Activated B cell treated with CpG ODN at 0.5 μM for 24 hours (primary cell): ENCODE data around the gene GFOD2. TPM values are rescaled to one million over a fixed set of nuclear protein-coding genes. Genes with fewer than 3 reads are reported as not detected.
A peak's percentile ranks its signal among the peaks of the same experiment; 100 is the strongest.

ENCODE experiments used
- ATAC-seq: fragments of 200-7000 bp; cut with Tn5 transposase; one replicate; pipeline ENCODE4 v1.10.0; 2021; ENCODE audit warnings: low read depth, mild to moderate bottlenecking, moderate library complexity
- CTCF ChIA-PET: fragments of 350-600 bp; sonication (Branson Sonifier 250); formaldehyde crosslinking; loops from one replicate; lab custom pipeline; 2021; ENCODE audit warnings: antibody characterized with exemption; lab: Charles Lee
- POLR2A ChIA-PET: fragments of 350-600 bp; sonication (Branson Sonifier 250); formaldehyde crosslinking; loops from one replicate; lab custom pipeline; 2021; ENCODE audit warnings: antibody characterized with exemption; lab: Charles Lee
- DNase-seq: peaks from one replicate; pipeline ENCODE4 v3.0.0; 2022
- H3K27ac Mint-ChIP-seq: one replicate; pipeline ENCODE4 v1.8.0; 2020; ENCODE audit warnings: mixed read lengths
- H3K27me3 Mint-ChIP-seq: one replicate; pipeline ENCODE4 v1.8.0; 2021; ENCODE audit warnings: mixed read lengths
- H3K36me3 Mint-ChIP-seq: one replicate; pipeline ENCODE4 v1.8.0; 2021; ENCODE audit warnings: low read depth, mixed read lengths
- H3K4me1 Mint-ChIP-seq: one replicate; pipeline ENCODE4 v1.8.0; 2021; ENCODE audit warnings: mixed read lengths
- H3K4me3 Mint-ChIP-seq: one replicate; pipeline ENCODE4 v1.8.0; 2020; ENCODE audit warnings: mild to moderate bottlenecking, mixed read lengths
- H3K9me3 Mint-ChIP-seq: one replicate; pipeline ENCODE4 v1.8.0; 2020; ENCODE audit warnings: mixed read lengths
- CTCF ChIP-seq: fragments of 200-600 bp; IDR thresholded peaks from one replicate; pipeline ENCODE4 v1.8.0; 2022; ENCODE audit warnings: antibody characterized with exemption, mild to moderate bottlenecking
- intact Hi-C: fragments of 100-400 bp; cut with micrococcal nuclease; formaldehyde crosslinking; loops from one replicate; pipeline ENCODE4 v1.15.1; 2024
- total RNA-seq: library from RNA; stranded (reverse); gene quantifications from 2 replicates; pipeline ENCODE4 v1.2.3, GENCODE V29; 2022

GFOD2 gene, protein sequence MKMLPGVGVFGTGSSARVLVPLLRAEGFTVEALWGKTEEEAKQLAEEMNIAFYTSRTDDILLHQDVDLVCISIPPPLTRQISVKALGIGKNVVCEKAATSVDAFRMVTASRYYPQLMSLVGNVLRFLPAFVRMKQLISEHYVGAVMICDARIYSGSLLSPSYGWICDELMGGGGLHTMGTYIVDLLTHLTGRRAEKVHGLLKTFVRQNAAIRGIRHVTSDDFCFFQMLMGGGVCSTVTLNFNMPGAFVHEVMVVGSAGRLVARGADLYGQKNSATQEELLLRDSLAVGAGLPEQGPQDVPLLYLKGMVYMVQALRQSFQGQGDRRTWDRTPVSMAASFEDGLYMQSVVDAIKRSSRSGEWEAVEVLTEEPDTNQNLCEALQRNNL
- total RNA-seq: 9.7 and 12.6 TPM in 2 replicates

GRCh38 chr16:67719048-67719777 is at the start of gene GFOD2:
Gene GFOD2, minus strand, starts transcription at chr16:67719316. Its CDS starts 33,601 bp downstream, at chr16:67685715.
- H3K27ac Mint-ChIP-seq: peak within 1 kb of the TSS; percentile 98
- H3K36me3 Mint-ChIP-seq: peaks cover 17% of the 10 kb centered on the region
- intact Hi-C loops: loop anchor here (1.0 to 5.0 kb wide), 5 partner anchors 46 to 237 kb away; partner anchors contain the start of genes AGRP, ATP6V0D1, CTCF and RANBP10
- peaks cover 37% of the 10 kb centered on the region for H3K4me1 Mint-ChIP-seq
- H3K9me3 Mint-ChIP-seq: no peaks in the 10 kb centered on the region
- CTCF ChIA-PET: interaction anchor here (0.9 to 1.6 kb wide), 3 partner anchors 85 to 97 kb away, joined by 4 read pairs; no protein-coding TSS in a partner anchor
- DNase-seq (peak; percentile 98), ATAC-seq (peak; percentile 94)
- POLR2A ChIA-PET: interaction anchor here (0.6 to 2.7 kb wide), 24 partner anchors 8 to 490 kb away, joined by 3 to 20 read pairs (median 4); partner anchors contain the start of genes ACD, ATP6V0D1, C16orf86 and EDC4
- TF ChIP-seq CTCF: no peak
- peak within 1 kb of the TSS; percentile 97 for H3K4me3 Mint-ChIP-seq
- H3K27me3 Mint-ChIP-seq: no peaks in the 10 kb centered on the region

- Mint-ChIP-seq H3K36me3 (peaks cover 45% of the 10 kb centered on the region), H3K4me3 (no peak overlapping the region), H3K9me3 (no peaks in the 10 kb centered on the region), H3K27me3 (no peaks in the 10 kb centered on the region), H3K27ac (no peak overlapping the region), H3K4me1 (no peaks in the 10 kb centered on the region)
- no peak for TF ChIP-seq CTCF
- ATAC-seq (no peak), DNase-seq (no peak)
- ChIA-PET CTCF (no interaction called here), POLR2A (no interaction called here)
- intact Hi-C loops: no loop called here
These were observed 48.8 kb upstream of the GFOD2 start for GRCh38 chr16:67767953-67768352.

- peaks cover 36% of the 10 kb centered on the region for H3K36me3 Mint-ChIP-seq
- intact Hi-C loops: no loop called here
These were observed 47.2 kb upstream of the GFOD2 start for GRCh38 chr16:67766291-67766690.

DNA sequence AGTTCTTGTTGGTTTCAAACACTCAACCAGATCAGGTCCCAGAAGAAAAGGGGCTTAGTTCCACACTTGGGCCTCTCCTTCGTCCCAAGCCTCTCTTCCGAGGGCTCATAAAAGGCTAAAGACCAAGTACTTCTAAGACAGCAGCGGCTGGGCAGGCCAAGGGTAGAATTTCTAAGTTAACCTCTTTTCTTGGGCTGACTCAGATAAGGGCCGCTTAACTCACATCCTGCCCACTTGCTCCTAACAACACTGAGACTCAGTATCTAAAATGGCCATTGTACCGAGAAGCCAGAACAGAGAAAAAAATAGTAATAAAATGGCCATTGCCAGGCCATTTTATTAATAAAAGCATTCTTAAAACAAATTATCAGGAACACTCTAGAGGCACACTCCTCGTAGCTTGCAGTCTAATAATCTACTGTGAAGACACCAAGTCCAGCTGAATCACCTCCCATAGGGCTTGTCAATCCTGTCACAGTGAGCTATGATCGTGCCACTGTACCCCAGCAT is 45.1 kb upstream of the GFOD2 start:
- Mint-ChIP-seq H3K4me1 (peaks cover 16% of the 10 kb centered on the region), H3K27ac (no peak overlapping the region), H3K9me3 (no peaks in the 10 kb centered on the region), H3K27me3 (no peaks in the 10 kb centered on the region), H3K4me3 (no peak overlapping the region), H3K36me3 (peaks cover 38% of the 10 kb centered on the region)
- intact Hi-C loops: no loop called here
- ATAC-seq (no peak), DNase-seq (no peak)
- ChIA-PET POLR2A (no interaction called here), CTCF (no interaction called here)
- TF ChIP-seq CTCF: no peak

More at GRCh38 chr16:67766291-67766690, 47.2 kb upstream of the GFOD2 start:
- Mint-ChIP-seq H3K9me3 (no peaks in the 10 kb centered on the region), H3K27ac (no peak overlapping the region), H3K4me1 (no peaks in the 10 kb centered on the region), H3K27me3 (no peaks in the 10 kb centered on the region), H3K4me3 (no peak overlapping the region)
- ChIA-PET POLR2A (no interaction called here), CTCF (interaction anchor here (1.5 kb wide), 1 partner anchor 93 kb away, joined by 3 read pairs; no protein-coding TSS in a partner anchor)
- ATAC-seq (no peak), DNase-seq (no peak)
- TF ChIP-seq CTCF: no peak
